ENCODE results near the gene PAPSS1.

DNA sequence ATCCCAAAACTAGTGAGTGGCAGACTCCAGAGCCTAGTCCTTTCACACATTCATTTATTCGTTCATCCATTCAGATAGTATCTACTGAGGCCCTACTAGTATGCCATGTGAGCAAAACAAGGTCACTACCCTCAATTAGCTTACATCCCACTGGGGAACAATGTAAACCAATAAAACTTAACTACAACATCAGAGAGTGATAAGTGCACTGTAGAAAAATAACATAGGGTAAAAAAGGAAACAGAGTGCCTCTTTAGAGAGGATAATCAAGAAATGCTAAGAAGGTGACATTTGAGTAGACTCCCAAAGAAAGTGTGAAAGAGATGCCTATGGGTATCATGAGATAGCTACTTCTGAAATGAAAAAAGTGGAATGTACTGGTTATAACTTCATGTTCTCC, 18.5 kb downstream of the PAPSS1 start:
- TF ChIP-seq TAF1 (IDR thresholded peaks at IDR 0.05; ENCODE audit: low read depth, low read length) = no peak
- no peak for TF ChIP-seq POU2F2 (IDR thresholded peaks at IDR 0.05; ENCODE audit: low read depth, low read length)
- TF ChIP-seq POLR2AphosphoS5 (IDR thresholded peaks at IDR 0.05; ENCODE audit: low read depth, low read length) = no peak
- TF ChIP-seq POLR2A (IDR thresholded peaks at IDR 0.05; ENCODE audit: low read depth, low read length) = no peak
